GM12874 (cell line): ENCODE data around the gene CALHM1.

Experiments
- CTCF ChIP-seq: IDR thresholded peaks from 2 replicates; pipeline ENCODE4 v1.5.1; 2011; ENCODE audit warnings: low read depth, mild to moderate bottlenecking, control low read depth, low read length, moderate library complexity; ENCODE audit not compliant: insufficient read depth

The CALHM1 gene

GRCh38 chr10:103469201-103469600 lies 10.5 kb upstream of the CALHM1 start:
- no peak for TF ChIP-seq CTCF

GRCh38 chr10:103467406-103467805 lies 8.7 kb upstream of the CALHM1 start:
- no peak for TF ChIP-seq CTCF

- TF ChIP-seq CTCF = no peak
Measured at GRCh38 chr10:103466734-103467133, 8.0 kb upstream of the CALHM1 start.

GRCh38 chr10:103465411-103466179 lies 6.9 kb upstream of the CALHM1 start:
- TF ChIP-seq CTCF = no peak

- TF ChIP-seq CTCF = no peak
Measured at GRCh38 chr10:103463499-103463898, 4.8 kb upstream of the CALHM1 start.

GRCh38 chr10:103459615-103460014 lies 915 bp upstream of the CALHM1 start:
- no peak for TF ChIP-seq CTCF

- no peak for TF ChIP-seq CTCF
Measured at GRCh38 chr10:103457896-103458583, 660 bp downstream of the CALHM1 start.
